Uterus (tissue), 2 donors: ENCODE data around the gene HLA-DMA.

ENCODE experiments used
- CTCF ChIP-seq, 4 experiments: fragments of 200-600 bp in 2 of 4; fragments of 450-650 bp in 2 of 4; sonication (generic) in 2 of 4; IDR thresholded peaks; one replicate each; pipeline ENCODE4 v1.5.1; 2016 to 2019; ENCODE audit warnings: antibody characterized with exemption in 4 of 4, mild to moderate bottlenecking in 2 of 4, moderate library complexity in 1 of 4
- POLR2A ChIP-seq, 2 donors: fragments of 450-650 bp; IDR thresholded peaks; one replicate each; pipeline ENCODE4 v1.6.1; 2016; ENCODE audit warnings: antibody characterized with exemption in 2 of 2, mild to moderate bottlenecking in 1 of 2, moderate library complexity in 1 of 2

DNA sequence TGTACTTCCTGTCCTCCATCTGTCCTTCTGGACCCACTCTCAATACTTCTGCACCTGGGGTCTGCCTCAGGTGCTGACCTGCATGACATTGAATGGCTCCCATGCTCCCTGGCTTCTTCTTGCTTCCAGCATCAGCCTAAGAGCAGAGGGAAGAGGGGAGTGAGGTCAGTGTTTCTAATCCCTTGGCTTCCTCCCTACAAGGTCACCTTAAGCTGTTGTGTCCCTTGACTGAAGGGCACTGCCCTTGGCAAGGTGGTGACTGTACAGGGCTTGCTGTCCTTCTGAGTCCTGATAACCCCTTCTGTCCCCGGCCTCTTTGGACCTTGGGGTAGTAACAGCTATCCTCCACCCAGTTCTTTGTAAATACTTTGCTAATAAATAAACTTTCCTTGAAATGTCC, 21.7 kb downstream of the HLA-DMA start:
- TF ChIP-seq CTCF (IDR thresholded peaks at IDR 0.05) (no peak), POLR2A (IDR thresholded peaks at IDR 0.05) (no peak)
